Frontal cortex (tissue), 4 donors: ENCODE results near the gene CCDC57. TPM values are rescaled to one million over a fixed set of nuclear protein-coding genes. Genes with fewer than 3 reads are reported as not detected.
A peak's percentile ranks its signal among the peaks of the same experiment; 100 is the strongest.

Source experiments
- DNase-seq, 2 donors: peaks; one replicate each; pipeline ENCODE4 v3.0.0; 2012; ENCODE audit warnings: low spot score in 2 of 2
- FAIRE-seq: peaks from 2 replicates; lab custom pipeline; 2012; peaks lifted over from hg19 to GRCh38; lab: Jason Lieb, UNC
- total RNA-seq: library from RNA; depleted of rRNA; stranded (reverse); fragments of >200 nt; gene quantifications from one replicate; pipeline ENCODE4 v1.2.3, GENCODE V29; 2014
- donor health status: control.
- donor health status: control.
- donor health status: control.

The CCDC57 gene
- total RNA-seq, 1 donor from 2014 or later, result 17.1 TPM

GRCh38 chr17:82062076-82062983 lies 150.3 kb downstream of the CCDC57 start:
- FAIRE-seq, result no peak
- DNase-seq, result no peak

- FAIRE-seq (no peak), DNase-seq (no peak)
These were observed 151.4 kb downstream of the CCDC57 start for GRCh38 chr17:82061047-82061925.

GRCh38 chr17:82060614-82061013 lies 152.0 kb downstream of the CCDC57 start:
- no peak for FAIRE-seq
- DNase-seq, result no peak

GRCh38 chr17:82060001-82060380 lies 152.7 kb downstream of the CCDC57 start:
- no peak for DNase-seq
- FAIRE-seq, result no peak

- FAIRE-seq (no peak), DNase-seq (no peak)
These were observed 153.2 kb downstream of the CCDC57 start for GRCh38 chr17:82059272-82060000.

- DNase-seq, result no peak
These were observed 153.8 kb downstream of the CCDC57 start for GRCh38 chr17:82058855-82059249.

GRCh38 chr17:82058230-82058854 lies 154.3 kb downstream of the CCDC57 start:
- FAIRE-seq, result no peak
- DNase-seq, result no peak

More at GRCh38 chr17:82058855-82059249, 153.8 kb downstream of the CCDC57 start:
- FAIRE-seq, result no peak

- DNase-seq (no peak), FAIRE-seq (no peak)
These were observed 155.7 kb downstream of the CCDC57 start for GRCh38 chr17:82056729-82057621.

GRCh38 chr17:82055965-82056728 lies 156.5 kb downstream of the CCDC57 start:
- no peak for FAIRE-seq
- no peak for DNase-seq

GRCh38 chr17:82055023-82055964 lies 157.3 kb downstream of the CCDC57 start:
- no peak for DNase-seq
- FAIRE-seq, result no peak

- DNase-seq, result no peak
- no peak for FAIRE-seq
These were observed 158.2 kb downstream of the CCDC57 start for GRCh38 chr17:82054351-82055022.

- DNase-seq (no peak), FAIRE-seq (no peak)
These were observed 158.9 kb downstream of the CCDC57 start for GRCh38 chr17:82053556-82054263.

GRCh38 chr17:82053130-82053529 lies 159.5 kb downstream of the CCDC57 start:
- FAIRE-seq, result no peak
- DNase-seq, result no peak

GRCh38 chr17:82052638-82053059 lies 160.0 kb downstream of the CCDC57 start:
- FAIRE-seq, result no peak
- DNase-seq, result no peak

- peak; percentile 98 to 99 for DNase-seq
These were observed 160.6 kb downstream of the CCDC57 start, which contains the start of the genes GPS1 and RFNG for GRCh38 chr17:82051776-82052637. TSS of gene GPS1 (plus strand) at chr17:82051898. CDS start at chr17:82051932, 34 bp downstream. TSS of gene RFNG (minus strand) at chr17:82051811. CDS start at chr17:82051766, 45 bp downstream.

More at GRCh38 chr17:82051776-82052637, 160.6 kb downstream of the CCDC57 start, which contains the start of the genes GPS1 and RFNG:
- FAIRE-seq, result no peak
